Activated CD4-positive, alpha-beta T cell treated with anti-CD3 and anti-CD28 coated beads, Interleukin-2, amount 10 ng/mL, durations not matched to agents 24 days and 14 days (primary cell): Measurements from ENCODE around the gene SPINK8. TPM values are rescaled to one million over a fixed set of nuclear protein-coding genes. Genes with fewer than 3 reads are reported as not detected.
"Not testable (repeated sequence)": the region's sequence is repeated elsewhere in the genome, so short reads cannot be mapped to it uniquely, and the experiment has no call there.

Source experiments
- DNase-seq: peaks from one replicate; pipeline ENCODE4 v3.0.0; 2022
- H3K27ac Mint-ChIP-seq: one replicate; pipeline ENCODE4 v1.8.0; 2022; ENCODE audit warnings: mild to moderate bottlenecking, mixed read lengths
- H3K27me3 Mint-ChIP-seq: one replicate; pipeline ENCODE4 v1.8.0; 2022; ENCODE audit warnings: mixed read lengths
- H3K36me3 Mint-ChIP-seq: one replicate; pipeline ENCODE4 v1.8.0; 2022; ENCODE audit warnings: low read depth, mild to moderate bottlenecking, mixed read lengths
- H3K4me1 Mint-ChIP-seq: one replicate; pipeline ENCODE4 v1.8.0; 2021; ENCODE audit warnings: mixed read lengths
- H3K4me3 Mint-ChIP-seq: one replicate; pipeline ENCODE4 v1.8.0; 2022; ENCODE audit warnings: mild to moderate bottlenecking, moderate library complexity, mixed read lengths
- H3K9me3 Mint-ChIP-seq: one replicate; pipeline ENCODE4 v1.8.0; 2021; ENCODE audit warnings: mixed read lengths
- intact Hi-C: fragments of 100-400 bp; cut with micrococcal nuclease; formaldehyde crosslinking; loops from one replicate; pipeline ENCODE4 v1.15.1; 2023
- total RNA-seq: library from RNA; stranded (reverse); gene quantifications from 2 replicates; pipeline ENCODE4 v1.2.3, GENCODE V29; 2022

Gene SPINK8
- total RNA-seq: not detected in 2 replicates

GRCh38 chr3:48333346-48334245 lies at the start of gene SPINK8:
Gene SPINK8, minus strand, starts transcription at chr3:48333661. Its CDS starts 5,320 bp downstream, at chr3:48328341.
- DNase-seq, intact Hi-C loops, H3K4me3 Mint-ChIP-seq, H3K36me3 Mint-ChIP-seq, H3K27ac Mint-ChIP-seq, H3K4me1 Mint-ChIP-seq, H3K9me3 Mint-ChIP-seq: not testable (repeated sequence)
- peaks cover 26% of the 10 kb centered on the region for H3K27me3 Mint-ChIP-seq

GRCh38 chr3:48372862-48373435 lies 39.5 kb upstream of the SPINK8 start:
- no peaks in the 10 kb centered on the region for H3K4me1 Mint-ChIP-seq
- intact Hi-C loops: no loop called here
- H3K9me3 Mint-ChIP-seq: no peaks in the 10 kb centered on the region
- H3K36me3 Mint-ChIP-seq: no peaks in the 10 kb centered on the region
- H3K27ac Mint-ChIP-seq: no peak overlapping the region
- DNase-seq: no peak
- no peak overlapping the region for H3K4me3 Mint-ChIP-seq
- H3K27me3 Mint-ChIP-seq: peaks cover 14% of the 10 kb centered on the region

GRCh38 chr3:48372377-48372770 lies 38.9 kb upstream of the SPINK8 start:
- peaks cover 11% of the 10 kb centered on the region for H3K27me3 Mint-ChIP-seq
- H3K4me1 Mint-ChIP-seq: no peaks in the 10 kb centered on the region
- no peak overlapping the region for H3K27ac Mint-ChIP-seq
- DNase-seq: no peak
- no peaks in the 10 kb centered on the region for H3K36me3 Mint-ChIP-seq
- intact Hi-C loops: no loop called here
- H3K4me3 Mint-ChIP-seq: no peak overlapping the region
- no peaks in the 10 kb centered on the region for H3K9me3 Mint-ChIP-seq

- Mint-ChIP-seq H3K27me3 (peaks cover 8% of the 10 kb centered on the region), H3K4me1 (no peaks in the 10 kb centered on the region), H3K9me3 (no peaks in the 10 kb centered on the region), H3K36me3 (no peaks in the 10 kb centered on the region), H3K27ac (no peak within 1 kb of the TSS), H3K4me3 (no peak within 1 kb of the TSS)
- intact Hi-C loops: no loop called here
- no peak for DNase-seq
These were observed 38.4 kb upstream of the SPINK8 start, which contains the start of gene FBXW12 for GRCh38 chr3:48371651-48372376. Gene FBXW12, plus strand, starts transcription at chr3:48372219. Its CDS starts 549 bp downstream, at chr3:48372768.

GRCh38 chr3:48370333-48370713 lies 36.9 kb upstream of the SPINK8 start:
- no peak overlapping the region for H3K4me3 Mint-ChIP-seq
- no peaks in the 10 kb centered on the region for H3K4me1 Mint-ChIP-seq
- no peak overlapping the region for H3K27ac Mint-ChIP-seq
- no peaks in the 10 kb centered on the region for H3K9me3 Mint-ChIP-seq
- H3K27me3 Mint-ChIP-seq: peaks cover 9% of the 10 kb centered on the region
- no peak for DNase-seq
- intact Hi-C loops: no loop called here
- no peaks in the 10 kb centered on the region for H3K36me3 Mint-ChIP-seq

- DNase-seq: no peak
- intact Hi-C loops: no loop called here
- Mint-ChIP-seq H3K36me3 (no peaks in the 10 kb centered on the region), H3K27me3 (peaks cover 10% of the 10 kb centered on the region), H3K4me1 (no peaks in the 10 kb centered on the region), H3K27ac (no peak overlapping the region), H3K4me3 (no peak overlapping the region), H3K9me3 (peaks cover 3% of the 10 kb centered on the region)
These were observed 36.4 kb upstream of the SPINK8 start for GRCh38 chr3:48369693-48370332.

GRCh38 chr3:48367201-48367600 lies 33.7 kb upstream of the SPINK8 start:
- H3K36me3 Mint-ChIP-seq: no peaks in the 10 kb centered on the region

GRCh38 chr3:48364840-48365239 lies 31.4 kb upstream of the SPINK8 start:
- Mint-ChIP-seq H3K36me3 (no peaks in the 10 kb centered on the region), H3K27me3 (peaks cover 18% of the 10 kb centered on the region), H3K27ac (no peak overlapping the region), H3K4me3 (no peak overlapping the region), H3K9me3 (peaks cover 7% of the 10 kb centered on the region), H3K4me1 (no peaks in the 10 kb centered on the region)
- no peak for DNase-seq
- intact Hi-C loops: no loop called here

More at GRCh38 chr3:48367201-48367600, 33.7 kb upstream of the SPINK8 start:
- intact Hi-C loops: no loop called here
- no peaks in the 10 kb centered on the region for H3K4me1 Mint-ChIP-seq
- no peak overlapping the region for H3K4me3 Mint-ChIP-seq
- no peak overlapping the region for H3K27ac Mint-ChIP-seq
- no peak for DNase-seq
- H3K27me3 Mint-ChIP-seq: peaks cover 18% of the 10 kb centered on the region
- H3K9me3 Mint-ChIP-seq: peaks cover 4% of the 10 kb centered on the region

GRCh38 chr3:48361928-48362327 lies 28.5 kb upstream of the SPINK8 start:
- Mint-ChIP-seq H3K27me3 (peaks cover 26% of the 10 kb centered on the region), H3K9me3 (peaks cover 7% of the 10 kb centered on the region), H3K27ac (no peak overlapping the region), H3K4me1 (no peaks in the 10 kb centered on the region), H3K36me3 (no peaks in the 10 kb centered on the region), H3K4me3 (no peak overlapping the region)
- no peak for DNase-seq
- intact Hi-C loops: no loop called here

GRCh38 chr3:48356419-48356818 lies 23.0 kb upstream of the SPINK8 start:
- H3K27me3 Mint-ChIP-seq: peaks cover 28% of the 10 kb centered on the region
- H3K4me1 Mint-ChIP-seq: no peaks in the 10 kb centered on the region
- no peaks in the 10 kb centered on the region for H3K36me3 Mint-ChIP-seq
- intact Hi-C loops: no loop called here
- H3K9me3 Mint-ChIP-seq: peaks cover 13% of the 10 kb centered on the region
- no peak for DNase-seq
- no peak overlapping the region for H3K4me3 Mint-ChIP-seq
- no peak overlapping the region for H3K27ac Mint-ChIP-seq

GRCh38 chr3:48353987-48354386 lies 20.5 kb upstream of the SPINK8 start:
- intact Hi-C loops: no loop called here
- peaks cover 13% of the 10 kb centered on the region for H3K9me3 Mint-ChIP-seq
- no peak overlapping the region for H3K27ac Mint-ChIP-seq
- H3K4me1 Mint-ChIP-seq: no peaks in the 10 kb centered on the region
- H3K36me3 Mint-ChIP-seq: no peaks in the 10 kb centered on the region
- H3K27me3 Mint-ChIP-seq: peaks cover 28% of the 10 kb centered on the region
- H3K4me3 Mint-ChIP-seq: no peak overlapping the region
- DNase-seq: no peak

- Mint-ChIP-seq H3K27ac (no peak overlapping the region), H3K9me3 (peaks cover 13% of the 10 kb centered on the region), H3K4me3 (no peak overlapping the region), H3K4me1 (no peaks in the 10 kb centered on the region), H3K27me3 (peaks cover 27% of the 10 kb centered on the region), H3K36me3 (no peaks in the 10 kb centered on the region)
- intact Hi-C loops: no loop called here
- no peak for DNase-seq
These were observed 19.1 kb upstream of the SPINK8 start for GRCh38 chr3:48352546-48352945.

- Mint-ChIP-seq H3K27ac (no peak overlapping the region), H3K9me3 (no peaks in the 10 kb centered on the region), H3K4me3 (no peak overlapping the region), H3K4me1 (no peaks in the 10 kb centered on the region), H3K27me3 (peaks cover 30% of the 10 kb centered on the region), H3K36me3 (no peaks in the 10 kb centered on the region)
- DNase-seq: no peak
- intact Hi-C loops: no loop called here
These were observed 14.0 kb upstream of the SPINK8 start for GRCh38 chr3:48347500-48347899.
